ENCODE measurements around the gene ELP4. TPM values are rescaled to one million over a fixed set of nuclear protein-coding genes. Genes with fewer than 3 reads are reported as not detected.

ELP4 gene
- total RNA-seq, 1 donor from 2014 or later = 7.4 TPM

Other genes starting within 250 kb of the ELP4 start
- gene DCDC1, start 140.0 kb upstream of the ELP4 start, total RNA-seq = 2.6 TPM
- gene DNAJC24, start 139.9 kb upstream of the ELP4 start, total RNA-seq = 8.9 TPM
- 11.4 TPM for gene IMMP1L, start 145 bp upstream of the ELP4 start, total RNA-seq

Measured in left lobe of liver (tissue), 1 donor.